ENCODE measurements around the gene SSH3. TPM values are rescaled to one million over a fixed set of nuclear protein-coding genes. Genes with fewer than 3 reads are reported as not detected.

The SSH3 gene
- total RNA-seq, 1 experiment from 2014 or later, result 57.8 TPM

DNA sequence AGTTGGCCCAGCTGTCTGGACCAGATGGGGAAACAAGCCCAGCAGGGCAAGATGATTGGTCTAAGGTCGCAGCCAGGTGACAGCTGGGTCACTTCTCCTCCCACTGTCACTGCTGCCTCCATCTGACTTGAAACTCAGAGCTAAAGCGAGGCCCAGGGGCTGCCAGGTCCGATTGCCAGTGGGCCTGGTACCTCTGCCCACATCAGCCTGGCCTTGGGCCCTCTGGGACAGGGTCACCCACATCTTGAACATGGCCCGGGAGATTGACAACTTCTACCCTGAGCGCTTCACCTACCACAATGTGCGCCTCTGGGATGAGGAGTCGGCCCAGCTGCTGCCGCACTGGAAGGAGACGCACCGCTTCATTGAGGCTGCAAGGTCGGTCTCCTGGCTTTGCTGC lies 5.8 kb downstream of the SSH3 start:
- no peaks in the 10 kb centered on the region for H4K20me1 ChIP-seq (ENCODE audit: insufficient read depth)
- H3K9me3 ChIP-seq (ENCODE audit: control insufficient read depth in 1 of 2, insufficient read depth in 1 of 2, low read depth in 1 of 2, low read length in 2 of 2), result no peaks in the 10 kb centered on the region
- ChIA-PET CTCF (no interaction called here), POLR2A (no interaction called here), RAD21 (ENCODE audit: low non-redundant PET in 1 of 2, low total read pairs in 2 of 2, uncharacterized antibody in 2 of 2, unreplicated experiment in 2 of 2) (no interaction called here)
- peaks cover 8% of the 10 kb centered on the region for H3K79me2 ChIP-seq (ENCODE audit: insufficient read depth, low read length)
- H3K9ac ChIP-seq (ENCODE audit: low read length), result no peak overlapping the region
- no peak for DNase-seq (ENCODE audit: low read depth, low spot score)
- H3K4me1 ChIP-seq (ENCODE audit: control insufficient read depth in 1 of 2, insufficient read depth in 2 of 2, low read length in 2 of 2), result peaks cover 22 to 32% of the 10 kb centered on the region in 2 experiments
- no peaks in the 10 kb centered on the region for H3K9me2 ChIP-seq (ENCODE audit: insufficient read depth)
- no TSS peak for BruUV-seq (replicated peaks)
- intact Hi-C loops (cut with micrococcal nuclease), result no loop called here
- TF ChIP-seq SIN3A (IDR thresholded peaks at IDR 0.05; ENCODE audit: low read depth), result no peak
- TF ChIP-seq EGR1 (IDR thresholded peaks at IDR 0.05; ENCODE audit: low read depth), result no peak
- TF ChIP-seq YY1 (IDR thresholded peaks at IDR 0.05; ENCODE audit: extremely low read depth, insufficient replicate concordance, low read depth, low read length), result no peak
- no peak overlapping the region for H3K27ac ChIP-seq (ENCODE audit: low read depth, low read length)
- no peak overlapping the region for H2AFZ ChIP-seq (ENCODE audit: low read depth, low read length, poor library complexity, severe bottlenecking)
- H3K27me3 ChIP-seq (ENCODE audit: insufficient read depth, low read length), result no peaks in the 10 kb centered on the region
- no peak for ATAC-seq
- no peak overlapping the region for H3K4me2 ChIP-seq (ENCODE audit: low read length)
- H3K36me3 ChIP-seq (ENCODE audit: control insufficient read depth in 1 of 2, insufficient read depth in 2 of 2, low read length in 2 of 2), result peaks cover 0 to 9% of the 10 kb centered on the region in 2 experiments; a peak in 3 of 4 replicates
- no peak overlapping the region for H3K4me3 ChIP-seq (replicated peaks in 1 of 2; ENCODE audit: low read depth in 1 of 2, low read length in 2 of 2)

DNA sequence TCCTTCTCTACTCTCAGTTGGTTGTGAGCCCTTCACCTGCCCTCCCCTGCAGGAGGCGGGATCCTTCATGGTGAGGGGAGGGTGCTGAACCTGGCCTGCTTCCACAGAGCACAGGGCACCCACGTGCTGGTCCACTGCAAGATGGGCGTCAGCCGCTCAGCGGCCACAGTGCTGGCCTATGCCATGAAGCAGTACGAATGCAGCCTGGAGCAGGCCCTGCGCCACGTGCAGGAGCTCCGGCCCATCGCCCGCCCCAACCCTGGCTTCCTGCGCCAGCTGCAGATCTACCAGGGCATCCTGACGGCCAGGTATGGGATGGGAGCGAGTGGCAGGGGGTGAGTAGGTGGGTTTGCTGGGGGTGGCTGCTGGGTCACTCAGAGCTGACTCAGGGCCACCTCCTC lies 6.3 kb downstream of the SSH3 start:
- ChIA-PET RAD21 (ENCODE audit: low non-redundant PET in 1 of 2, low total read pairs in 2 of 2, uncharacterized antibody in 2 of 2, unreplicated experiment in 2 of 2) (no interaction called here), CTCF (no interaction called here), POLR2A (no interaction called here)
- DNase-seq (ENCODE audit: low read depth, low spot score), result no peak
- TF ChIP-seq EGR1 (IDR thresholded peaks at IDR 0.05; ENCODE audit: low read depth), result no peak
- no peak for TF ChIP-seq EZH2phosphoT487 (IDR thresholded peaks at IDR 0.05; ENCODE audit: borderline replicate concordance)
- TF ChIP-seq POLR2AphosphoS5 (IDR thresholded peaks at IDR 0.05; ENCODE audit: low read depth, low read length), result no peak
- no peak for TF ChIP-seq SRF (IDR thresholded peaks at IDR 0.05; ENCODE audit: low read depth)
- no peak for TF ChIP-seq ATF3 (IDR thresholded peaks at IDR 0.05)
- TF ChIP-seq SP1 (IDR thresholded peaks at IDR 0.05; ENCODE audit: low read depth), result no peak
- TF ChIP-seq JUND (IDR thresholded peaks at IDR 0.05), result no peak
- no peak for TF ChIP-seq ELF1 (IDR thresholded peaks at IDR 0.05; ENCODE audit: borderline replicate concordance, low read depth)
- no peak for TF ChIP-seq SIN3A (IDR thresholded peaks at IDR 0.05; ENCODE audit: low read depth)
- no peak for TF ChIP-seq RAD21 (IDR thresholded peaks at IDR 0.05; ENCODE audit: low read depth)
- TF ChIP-seq, protein P1, sequence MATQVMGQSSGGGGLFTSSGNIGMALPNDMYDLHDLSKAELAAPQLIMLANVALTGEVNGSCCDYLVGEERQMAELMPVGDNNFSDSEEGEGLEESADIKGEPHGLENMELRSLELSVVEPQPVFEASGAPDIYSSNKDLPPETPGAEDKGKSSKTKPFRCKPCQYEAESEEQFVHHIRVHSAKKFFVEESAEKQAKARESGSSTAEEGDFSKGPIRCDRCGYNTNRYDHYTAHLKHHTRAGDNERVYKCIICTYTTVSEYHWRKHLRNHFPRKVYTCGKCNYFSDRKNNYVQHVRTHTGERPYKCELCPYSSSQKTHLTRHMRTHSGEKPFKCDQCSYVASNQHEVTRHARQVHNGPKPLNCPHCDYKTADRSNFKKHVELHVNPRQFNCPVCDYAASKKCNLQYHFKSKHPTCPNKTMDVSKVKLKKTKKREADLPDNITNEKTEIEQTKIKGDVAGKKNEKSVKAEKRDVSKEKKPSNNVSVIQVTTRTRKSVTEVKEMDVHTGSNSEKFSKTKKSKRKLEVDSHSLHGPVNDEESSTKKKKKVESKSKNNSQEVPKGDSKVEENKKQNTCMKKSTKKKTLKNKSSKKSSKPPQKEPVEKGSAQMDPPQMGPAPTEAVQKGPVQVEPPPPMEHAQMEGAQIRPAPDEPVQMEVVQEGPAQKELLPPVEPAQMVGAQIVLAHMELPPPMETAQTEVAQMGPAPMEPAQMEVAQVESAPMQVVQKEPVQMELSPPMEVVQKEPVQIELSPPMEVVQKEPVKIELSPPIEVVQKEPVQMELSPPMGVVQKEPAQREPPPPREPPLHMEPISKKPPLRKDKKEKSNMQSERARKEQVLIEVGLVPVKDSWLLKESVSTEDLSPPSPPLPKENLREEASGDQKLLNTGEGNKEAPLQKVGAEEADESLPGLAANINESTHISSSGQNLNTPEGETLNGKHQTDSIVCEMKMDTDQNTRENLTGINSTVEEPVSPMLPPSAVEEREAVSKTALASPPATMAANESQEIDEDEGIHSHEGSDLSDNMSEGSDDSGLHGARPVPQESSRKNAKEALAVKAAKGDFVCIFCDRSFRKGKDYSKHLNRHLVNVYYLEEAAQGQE (IDR thresholded peaks at IDR 0.05; ENCODE audit: low read depth), result no peak
- no peak for TF ChIP-seq ZFX (IDR thresholded peaks at IDR 0.05)
- no peak for TF ChIP-seq CBX3 (IDR thresholded peaks at IDR 0.05; ENCODE audit: low read depth)
- TF ChIP-seq YY1 (IDR thresholded peaks at IDR 0.05; ENCODE audit: extremely low read depth, insufficient replicate concordance, low read depth, low read length), result no peak
- no peak for TF ChIP-seq ZNF274 (IDR thresholded peaks at IDR 0.05; ENCODE audit: low read depth, low read length)
- no peak for TF ChIP-seq CEBPB (IDR thresholded peaks at IDR 0.05; ENCODE audit: low read depth)
- Histone ChIP-seq H3K27me3 (ENCODE audit: insufficient read depth, low read length) (no peaks in the 10 kb centered on the region), H3K9ac (ENCODE audit: low read length) (no peak overlapping the region), H3K9me2 (ENCODE audit: insufficient read depth) (no peaks in the 10 kb centered on the region), H3K4me1 (ENCODE audit: control insufficient read depth in 1 of 2, insufficient read depth in 2 of 2, low read length in 2 of 2) (peaks cover 18 to 27% of the 10 kb centered on the region in 2 experiments), H3K4me3 (replicated peaks in 1 of 2; ENCODE audit: low read depth in 1 of 2, low read length in 2 of 2) (no peak overlapping the region), H4K20me1 (ENCODE audit: insufficient read depth) (no peaks in the 10 kb centered on the region), H3K9me3 (ENCODE audit: control insufficient read depth in 1 of 2, insufficient read depth in 1 of 2, low read depth in 1 of 2, low read length in 2 of 2) (no peaks in the 10 kb centered on the region), H3K4me2 (ENCODE audit: low read length) (no peak overlapping the region), H3K79me2 (ENCODE audit: insufficient read depth, low read length) (peaks cover 4% of the 10 kb centered on the region; the same call in 1 of the 2 replicates), H2AFZ (ENCODE audit: low read depth, low read length, poor library complexity, severe bottlenecking) (no peak overlapping the region), H3K27ac (ENCODE audit: low read depth, low read length) (no peak overlapping the region), H3K36me3 (ENCODE audit: control insufficient read depth in 1 of 2, insufficient read depth in 2 of 2, low read length in 2 of 2) (peaks cover 0 to 9% of the 10 kb centered on the region in 2 experiments; a peak in 3 of 4 replicates)
- intact Hi-C loops (cut with micrococcal nuclease), result no loop called here
- ATAC-seq, result no peak
- BruUV-seq (replicated peaks), result no TSS peak

Measured in HCT116 (cell line).